Mucosa of descending colon (tissue), 3 donors: Measurements from ENCODE around the gene CYP2R1. TPM values are rescaled to one million over a fixed set of nuclear protein-coding genes. Genes with fewer than 3 reads are reported as not detected.

Experiments
- ATAC-seq: fragments of 200-7000 bp; cut with Tn5 transposase; one replicate; pipeline ENCODE4 v1.9.1; 2020; ENCODE audit warnings: mild to moderate bottlenecking, moderate library complexity
- DNase-seq, 3 donors: peaks; one replicate each; pipeline ENCODE4 v3.0.0-alpha.2; 2020
- H3K36me3 ChIP-seq: fragments of 200-600 bp; one replicate; pipeline ENCODE4 v1.8.0; 2021; ENCODE audit warnings: low read depth, mild to moderate bottlenecking
- H3K4me1 ChIP-seq: fragments of 200-600 bp; one replicate; pipeline ENCODE4 v1.8.0; 2021; ENCODE audit warnings: low read depth, mild to moderate bottlenecking
- H3K4me3 ChIP-seq: fragments of 200-600 bp; one replicate; pipeline ENCODE4 v1.8.0; 2021; ENCODE audit warnings: mild to moderate bottlenecking
- H3K9me3 ChIP-seq: fragments of 200-600 bp; one replicate; pipeline ENCODE4 v1.8.0; 2021; ENCODE audit warnings: mild to moderate bottlenecking
- intact Hi-C, 2 donors: fragments of 100-400 bp; cut with DNase I in 1 of 2; cut with micrococcal nuclease in 1 of 2; formaldehyde crosslinking; loops; one replicate each; pipeline versions ENCODE4 v1.11.0 to v1.11.1; 2022; cut with DNase I, micrococcal nuclease
- total RNA-seq, 3 donors: library from RNA; stranded (reverse); fragmentation: NEBNext Ultra II Directional in 2 of 3; extraction: Animal tissue kit (Norgen Biotek cat#: 25700) in 2 of 3; gene quantifications; one replicate each; pipeline versions ENCODE4 v1.2.1 to v1.2.4, GENCODE V29; 2021 to 2023
- TF ChIP-seq, protein P1 (sequence below): fragments of 200-600 bp; IDR thresholded peaks from one replicate; pipeline ENCODE4 v1.8.0; 2022; ENCODE audit warnings: antibody characterized with exemption, mild to moderate bottlenecking
- donor health status: DM: no; HTN: no; CAD: no; lungs with moderate emphysema.
- donor health status: DM: no; HTN: no; CAD: no.
- donor health status: DM: no; HTN: yes; CAD: no.

Gene CYP2R1
- total RNA-seq, 3 donors from 2014 or later, result 11.7 to 23.9 (median 15.5) TPM

DNA sequence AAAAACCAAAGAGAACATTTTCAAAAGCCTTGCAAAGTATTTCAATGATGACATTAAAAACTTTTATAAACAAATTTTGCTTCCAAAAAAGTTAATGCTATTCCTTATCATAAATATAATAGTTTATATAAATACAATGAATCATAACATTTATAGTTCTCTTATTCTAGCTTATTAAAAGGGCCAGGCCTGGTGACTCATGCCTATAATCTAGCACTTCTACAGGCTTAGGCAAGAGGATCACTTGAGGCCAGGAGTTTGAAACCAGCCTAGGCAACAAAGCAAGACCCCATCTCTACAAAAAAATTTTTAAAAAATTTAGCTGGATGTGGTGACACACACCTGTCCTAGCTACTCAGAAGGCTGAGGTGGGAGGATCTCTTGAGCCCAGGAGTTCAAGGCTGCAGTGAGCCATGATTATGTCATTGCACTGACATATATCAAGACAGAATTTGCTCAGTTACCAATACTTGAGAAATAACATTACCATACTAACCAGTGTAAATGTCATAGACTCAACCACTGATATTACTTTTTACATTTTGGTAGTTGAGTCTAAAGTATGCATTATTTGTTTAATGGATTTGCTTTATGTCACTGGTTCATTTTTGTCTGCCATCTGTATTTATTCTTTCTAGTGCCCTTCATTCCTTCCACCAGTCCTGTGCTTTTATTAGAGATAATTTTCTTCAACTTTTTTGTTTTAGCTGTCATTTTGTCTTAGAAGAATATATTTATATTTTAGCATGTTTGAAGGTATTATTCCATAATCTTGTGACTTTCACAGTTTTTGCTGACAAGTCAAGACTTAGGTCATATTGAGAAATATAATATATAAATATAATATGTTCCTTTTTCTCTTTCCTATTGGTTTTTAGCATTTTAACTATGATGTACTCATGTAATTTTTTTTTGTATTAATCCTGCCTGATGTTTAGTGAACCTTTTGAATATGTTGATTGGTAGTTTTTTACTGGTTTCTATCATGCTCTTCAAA is 56.2 kb downstream of the CYP2R1 start:
- TF ChIP-seq, protein P1, sequence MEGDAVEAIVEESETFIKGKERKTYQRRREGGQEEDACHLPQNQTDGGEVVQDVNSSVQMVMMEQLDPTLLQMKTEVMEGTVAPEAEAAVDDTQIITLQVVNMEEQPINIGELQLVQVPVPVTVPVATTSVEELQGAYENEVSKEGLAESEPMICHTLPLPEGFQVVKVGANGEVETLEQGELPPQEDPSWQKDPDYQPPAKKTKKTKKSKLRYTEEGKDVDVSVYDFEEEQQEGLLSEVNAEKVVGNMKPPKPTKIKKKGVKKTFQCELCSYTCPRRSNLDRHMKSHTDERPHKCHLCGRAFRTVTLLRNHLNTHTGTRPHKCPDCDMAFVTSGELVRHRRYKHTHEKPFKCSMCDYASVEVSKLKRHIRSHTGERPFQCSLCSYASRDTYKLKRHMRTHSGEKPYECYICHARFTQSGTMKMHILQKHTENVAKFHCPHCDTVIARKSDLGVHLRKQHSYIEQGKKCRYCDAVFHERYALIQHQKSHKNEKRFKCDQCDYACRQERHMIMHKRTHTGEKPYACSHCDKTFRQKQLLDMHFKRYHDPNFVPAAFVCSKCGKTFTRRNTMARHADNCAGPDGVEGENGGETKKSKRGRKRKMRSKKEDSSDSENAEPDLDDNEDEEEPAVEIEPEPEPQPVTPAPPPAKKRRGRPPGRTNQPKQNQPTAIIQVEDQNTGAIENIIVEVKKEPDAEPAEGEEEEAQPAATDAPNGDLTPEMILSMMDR, result no peak
- Histone ChIP-seq H3K9me3 (no peaks in the 10 kb centered on the region), H3K4me3 (no peak overlapping the region), H3K4me1 (no peaks in the 10 kb centered on the region), H3K36me3 (no peaks in the 10 kb centered on the region)
- DNase-seq (no peak), ATAC-seq (no peak)
- intact Hi-C loops, result no loop called here

Other genes with a start within 250 kb of the CYP2R1 start
- 10 to 100 TPM; 22.4 to 47.0 (median 25.9) TPM for gene PDE3B, start 248.4 kb downstream of the CYP2R1 start, total RNA-seq
- under 1 TPM in 1 of 3 donors, not detected in 2; 0.85 TPM for gene CALCA, start 80.1 kb upstream of the CYP2R1 start, total RNA-seq
- gene CALCB, start 181.4 kb upstream of the CYP2R1 start, total RNA-seq, result 1 to 10 TPM in 1 of 3 donors, not detected in 2; 1.6 TPM
- 1 to 10 TPM; 1.4 to 4.2 (median 2.6) TPM for gene INSC, start 222.7 kb upstream of the CYP2R1 start, total RNA-seq